SH-SY5Y (cell line): ENCODE data around the gene PPFIA4.

Experiments
- GATA2 ChIP-seq: IDR thresholded peaks from 2 replicates; pipeline ENCODE4 v1.6.1; 2011; ENCODE audit warnings: mild to moderate bottlenecking, low read depth, low read length
- GATA3 ChIP-seq: IDR thresholded peaks from 2 replicates; pipeline ENCODE4 v1.6.1; 2011; ENCODE audit warnings: low read depth, mild to moderate bottlenecking, low read length, moderate library complexity

- TF ChIP-seq GATA2 (no peak), GATA3 (no peak)
These were observed 674 bp downstream of the PPFIA4 start for GRCh38 chr1:203026666-203027663.
